ES-I3 (cell line): ENCODE data around the gene COPS6.

Experiments used
- H3K36me3 ChIP-seq: 2 replicates; pipeline ENCODE4 v1.6.1; 2013; ENCODE audit warnings: mild to moderate bottlenecking, low read length, control low read depth, moderate library complexity; ENCODE audit not compliant: insufficient read depth
- H3K4me1 ChIP-seq: 2 replicates; pipeline ENCODE4 v1.6.1; 2013; ENCODE audit warnings: mild to moderate bottlenecking, control low read depth, low read length; ENCODE audit not compliant: insufficient read depth
- H3K9ac ChIP-seq: 2 replicates; pipeline ENCODE4 v1.6.1; 2013; ENCODE audit warnings: low read depth, mild to moderate bottlenecking, low read length, moderate library complexity
- H3K9me3 ChIP-seq: 2 replicates; pipeline ENCODE4 v1.6.1; 2013; ENCODE audit warnings: mild to moderate bottlenecking, low read length, moderate library complexity; ENCODE audit not compliant: control insufficient read depth, insufficient read depth

The COPS6 gene

DNA sequence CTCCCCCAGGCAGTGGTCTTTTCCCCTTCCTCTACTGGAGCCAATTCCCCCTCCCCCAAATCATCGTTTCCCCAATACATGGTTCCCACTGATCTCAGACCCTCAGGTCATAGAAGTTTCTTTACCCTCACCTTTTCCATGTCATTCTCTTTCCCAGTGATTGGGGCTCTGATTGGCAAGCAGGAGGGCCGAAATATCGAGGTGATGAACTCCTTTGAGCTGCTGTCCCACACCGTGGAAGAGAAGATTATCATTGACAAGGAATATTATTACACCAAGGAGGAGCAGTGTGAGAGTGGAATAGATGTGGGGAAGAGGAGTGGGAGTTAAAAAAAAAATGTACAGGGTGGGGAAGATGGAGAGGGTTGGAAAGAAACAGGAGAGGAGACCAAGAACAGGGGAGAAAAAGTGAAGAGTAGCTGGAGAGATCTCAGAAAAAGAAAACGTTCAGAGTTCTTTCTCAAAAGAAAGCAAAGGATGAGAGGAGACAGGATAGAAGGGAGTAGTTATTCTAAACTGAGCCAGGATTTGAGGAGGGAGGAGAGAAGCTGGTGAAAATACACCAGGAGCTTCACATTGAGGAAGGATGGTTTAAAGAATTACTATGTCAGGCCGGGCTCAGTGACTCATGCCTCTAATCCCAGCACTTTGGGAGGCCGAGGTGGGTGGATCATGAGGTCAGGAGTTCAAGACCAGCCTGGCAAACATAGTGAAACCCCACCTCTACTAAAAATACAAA lies 858 bp downstream of the COPS6 start:
- H3K36me3 ChIP-seq, result peaks cover 31% of the 10 kb centered on the region
- peaks cover 7% of the 10 kb centered on the region; the same call in 1 of the 2 replicates for H3K4me1 ChIP-seq
- no peaks in the 10 kb centered on the region for H3K9me3 ChIP-seq
- H3K9ac ChIP-seq, result peak overlapping the region; percentile 82

GRCh38 chr7:100090527-100091410 lies 2.0 kb downstream of the COPS6 start:
- Histone ChIP-seq H3K9me3 (no peaks in the 10 kb centered on the region), H3K36me3 (peaks cover 43% of the 10 kb centered on the region), H3K9ac (no peak overlapping the region), H3K4me1 (peaks cover 3% of the 10 kb centered on the region; the same call in 1 of the 2 replicates)

GRCh38 chr7:100091411-100092181 lies 2.8 kb downstream of the COPS6 start:
- peaks cover 48% of the 10 kb centered on the region for H3K36me3 ChIP-seq
- no peaks in the 10 kb centered on the region for H3K9me3 ChIP-seq
- H3K4me1 ChIP-seq, result peaks cover 3% of the 10 kb centered on the region; the same call in 1 of the 2 replicates
- no peak overlapping the region for H3K9ac ChIP-seq

- Histone ChIP-seq H3K9me3 (no peaks in the 10 kb centered on the region), H3K4me1 (no peaks in the 10 kb centered on the region; the same call in 1 of the 2 replicates), H3K36me3 (peaks cover 60% of the 10 kb centered on the region), H3K9ac (no peak overlapping the region)
These were observed 4.3 kb downstream of the COPS6 start for GRCh38 chr7:100093054-100093453.

GRCh38 chr7:100093498-100093897 lies 4.7 kb downstream of the COPS6 start:
- H3K4me1 ChIP-seq, result no peaks in the 10 kb centered on the region
- no peak overlapping the region for H3K9ac ChIP-seq
- H3K36me3 ChIP-seq, result peaks cover 65% of the 10 kb centered on the region
- H3K9me3 ChIP-seq, result no peaks in the 10 kb centered on the region

GRCh38 chr7:100093925-100094486 lies 5.2 kb downstream of the COPS6 start:
- Histone ChIP-seq H3K4me1 (no peaks in the 10 kb centered on the region), H3K9ac (no peak overlapping the region), H3K36me3 (peaks cover 70% of the 10 kb centered on the region), H3K9me3 (no peaks in the 10 kb centered on the region)

- no peaks in the 10 kb centered on the region for H3K9me3 ChIP-seq
- peaks cover 4% of the 10 kb centered on the region; the same call in 1 of the 2 replicates for H3K4me1 ChIP-seq
- H3K9ac ChIP-seq, result no peak overlapping the region
- peaks cover 79% of the 10 kb centered on the region for H3K36me3 ChIP-seq
These were observed 6.5 kb downstream of the COPS6 start for GRCh38 chr7:100095289-100095688.

- Histone ChIP-seq H3K9ac (no peak overlapping the region), H3K9me3 (no peaks in the 10 kb centered on the region), H3K36me3 (peaks cover 76% of the 10 kb centered on the region), H3K4me1 (peaks cover 4% of the 10 kb centered on the region; the same call in 1 of the 2 replicates)
These were observed 6.9 kb downstream of the COPS6 start for GRCh38 chr7:100095704-100096103.

GRCh38 chr7:100098913-100099312 lies 10.1 kb downstream of the COPS6 start:
- H3K9me3 ChIP-seq, result no peaks in the 10 kb centered on the region
- peaks cover 54% of the 10 kb centered on the region for H3K36me3 ChIP-seq
- peaks cover 4% of the 10 kb centered on the region; the same call in 1 of the 2 replicates for H3K4me1 ChIP-seq
- no peak overlapping the region for H3K9ac ChIP-seq

DNA sequence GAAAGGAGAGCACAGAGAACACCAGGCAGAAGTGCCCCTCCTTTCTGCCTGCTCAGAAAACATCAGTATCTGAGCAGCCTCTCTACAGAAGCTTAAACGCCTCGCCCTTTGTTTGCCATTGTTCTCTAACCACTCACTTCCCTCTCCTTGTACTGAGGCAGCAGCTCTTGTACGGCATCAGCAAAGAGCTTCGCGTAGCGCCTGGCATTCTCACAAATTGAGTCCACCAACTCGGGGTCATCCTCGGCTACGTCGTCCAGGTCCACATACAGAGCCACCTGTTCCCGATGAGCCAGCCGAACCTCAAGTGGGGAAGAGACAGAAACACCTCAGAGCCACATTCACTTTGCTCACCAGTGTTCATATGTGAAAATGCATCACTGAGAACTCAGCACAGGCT lies 10.7 kb downstream of the COPS6 start:
- H3K4me1 ChIP-seq, result peaks cover 4% of the 10 kb centered on the region; the same call in 1 of the 2 replicates
- H3K36me3 ChIP-seq, result peaks cover 49% of the 10 kb centered on the region
- H3K9me3 ChIP-seq, result no peaks in the 10 kb centered on the region
- H3K9ac ChIP-seq, result peak overlapping the region; percentile 98; the same call in 1 of the 2 replicates

GRCh38 chr7:100100420-100101015 lies 11.7 kb downstream of the COPS6 start:
- Histone ChIP-seq H3K9ac (peak overlapping the region; percentile 98), H3K9me3 (no peaks in the 10 kb centered on the region), H3K36me3 (peaks cover 38% of the 10 kb centered on the region), H3K4me1 (peaks cover 4% of the 10 kb centered on the region; the same call in 1 of the 2 replicates)

DNA sequence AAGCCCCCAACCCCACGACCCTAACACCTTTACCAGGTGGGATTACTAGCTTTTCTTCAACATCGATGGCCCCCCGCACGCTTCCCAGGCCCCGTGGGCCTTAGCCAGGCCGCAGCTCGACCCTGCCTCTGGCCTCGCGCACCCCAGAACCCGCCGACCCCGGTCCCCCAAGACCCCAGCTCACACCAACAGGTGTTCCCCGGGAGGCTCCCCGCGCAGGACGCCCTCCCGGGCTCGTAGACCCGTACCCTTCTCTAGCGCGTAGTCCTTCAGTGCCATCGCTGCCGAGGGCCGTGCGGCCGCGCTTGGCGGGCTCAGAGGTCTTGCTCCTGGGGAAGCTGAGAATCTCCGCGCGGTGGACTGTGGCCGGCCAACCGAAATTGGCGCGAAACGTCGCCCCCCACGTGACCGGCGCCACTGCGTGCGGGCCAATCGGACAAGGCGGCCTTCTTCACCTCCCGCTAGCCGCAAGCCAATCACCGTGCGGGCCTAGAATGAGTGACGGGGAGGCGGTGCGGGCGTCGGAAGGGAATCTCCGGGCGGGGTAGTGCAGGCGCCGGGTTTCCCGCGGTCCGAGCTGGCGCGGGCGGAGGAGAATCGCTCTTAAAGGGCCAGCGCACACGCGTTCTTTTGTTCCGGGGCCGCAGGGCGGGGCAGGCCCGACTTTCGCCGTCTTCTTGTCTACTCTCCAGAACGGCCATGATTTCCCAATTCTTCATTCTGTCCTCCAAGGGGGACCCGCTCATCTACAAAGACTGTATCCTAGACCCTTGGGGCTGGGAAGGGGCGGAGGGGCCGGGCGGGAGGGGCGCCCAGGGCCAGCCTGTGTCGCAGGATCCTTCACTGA lies 12.5 kb downstream of the COPS6 start, which contains the start of the genes AP4M1 and MCM7:
TSS of gene AP4M1 (plus strand) at position 628 of the 847 bp plus-strand sequence. CDS start at position 700, 72 bp downstream.
TSS of gene MCM7 (minus strand) at position 382 of the 847 bp plus-strand sequence. CDS start at position 279, 103 bp downstream.
- Histone ChIP-seq H3K9ac (peak within 1 kb of the TSS; percentile 98), H3K36me3 (peaks cover 31% of the 10 kb centered on the region), H3K4me1 (peaks cover 4% of the 10 kb centered on the region; the same call in 1 of the 2 replicates), H3K9me3 (no peaks in the 10 kb centered on the region)
